ENCODE data around the gene COIL. TPM values are rescaled to one million over a fixed set of nuclear protein-coding genes. Genes with fewer than 3 reads are reported as not detected.
A peak's percentile ranks its signal among the peaks of the same experiment; 100 is the strongest.

The COIL gene
- total and polyA plus RNA-seq, 9 of the 15 experiments (the other 6 are each of a cell fraction or from before 2014, with no cell fraction given), result 23.9 to 41.3 (median 28.7) TPM

DNA sequence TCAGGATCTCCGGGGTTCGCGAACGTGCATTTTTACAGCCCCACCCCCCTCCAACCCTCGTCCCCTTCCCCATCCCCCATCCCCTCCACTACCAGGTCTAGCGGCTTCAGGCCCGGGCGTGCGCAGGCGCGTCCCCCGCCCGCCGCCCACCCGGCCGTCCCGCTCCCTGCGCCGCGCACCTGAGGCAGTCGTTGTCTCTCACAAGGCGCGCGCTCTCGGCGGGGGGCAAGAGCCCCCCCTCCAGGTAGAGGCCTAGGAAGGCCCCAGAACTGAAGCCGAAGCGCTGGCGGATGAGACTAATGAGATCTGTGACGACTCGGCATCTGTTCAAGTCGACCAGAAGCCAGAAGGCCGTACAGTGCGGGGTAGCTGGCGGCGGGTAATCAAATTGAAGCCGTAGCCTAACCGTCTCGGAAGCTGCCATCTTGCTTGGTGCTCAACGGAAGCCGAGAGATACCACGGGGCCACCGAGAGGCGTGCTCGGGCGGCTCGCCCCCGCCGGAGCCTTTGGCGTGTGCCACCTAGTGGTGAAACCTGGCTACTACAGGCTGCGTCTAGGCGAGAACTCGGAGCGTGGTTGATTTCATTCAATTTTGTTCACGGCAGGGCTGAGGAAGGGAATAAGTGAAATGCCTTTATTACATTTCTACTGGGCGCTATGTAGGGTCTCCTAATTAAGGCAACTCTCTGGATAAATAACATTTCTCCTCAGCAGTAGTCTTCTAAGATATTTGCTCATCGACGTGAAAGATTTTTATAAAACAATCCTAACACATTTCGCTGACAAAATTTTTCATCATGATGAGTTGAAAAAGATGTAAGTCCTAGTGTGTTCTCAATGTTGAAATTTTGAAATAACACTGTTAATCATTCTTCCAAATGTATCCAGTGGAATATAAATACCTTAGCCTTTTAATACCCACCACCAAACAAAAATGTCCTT is at the start of gene COIL (continued):
- no peak for TF ChIP-seq ZFP30 (CRISPR knock-in tag; IDR thresholded peaks at IDR 0.05; ENCODE audit: borderline replicate concordance)
- TF ChIP-seq, protein P1, sequence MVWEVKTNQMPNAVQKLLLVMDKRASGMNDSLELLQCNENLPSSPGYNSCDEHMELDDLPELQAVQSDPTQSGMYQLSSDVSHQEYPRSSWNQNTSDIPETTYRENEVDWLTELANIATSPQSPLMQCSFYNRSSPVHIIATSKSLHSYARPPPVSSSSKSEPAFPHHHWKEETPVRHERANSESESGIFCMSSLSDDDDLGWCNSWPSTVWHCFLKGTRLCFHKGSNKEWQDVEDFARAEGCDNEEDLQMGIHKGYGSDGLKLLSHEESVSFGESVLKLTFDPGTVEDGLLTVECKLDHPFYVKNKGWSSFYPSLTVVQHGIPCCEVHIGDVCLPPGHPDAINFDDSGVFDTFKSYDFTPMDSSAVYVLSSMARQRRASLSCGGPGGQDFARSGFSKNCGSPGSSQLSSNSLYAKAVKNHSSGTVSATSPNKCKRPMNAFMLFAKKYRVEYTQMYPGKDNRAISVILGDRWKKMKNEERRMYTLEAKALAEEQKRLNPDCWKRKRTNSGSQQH (CRISPR knock-in tag; IDR thresholded peaks at IDR 0.05), result no peak
- no peak for TF ChIP-seq ZNF143 (CRISPR knock-in tag; IDR thresholded peaks at IDR 0.05)
- TF ChIP-seq ZNF318 (IDR thresholded peaks at IDR 0.05; ENCODE audit: borderline replicate concordance in 1 of 2, low read depth in 1 of 2), result no peak
- TF ChIP-seq MTA2 (IDR thresholded peaks at IDR 0.05; ENCODE audit: low read depth), result no peak
- no peak for TF ChIP-seq OTX1 (CRISPR knock-in tag; IDR thresholded peaks at IDR 0.05)
- TF ChIP-seq HOXB6 (CRISPR knock-in tag; IDR thresholded peaks at IDR 0.05; ENCODE audit: borderline replicate concordance), result no peak
- peak; percentile 92 for TF ChIP-seq SIN3B (IDR thresholded peaks at IDR 0.05; ENCODE audit: low read depth)
- peak; percentile 81 for TF ChIP-seq CC2D1A (IDR thresholded peaks at IDR 0.05)
- TF ChIP-seq SETDB1 (IDR thresholded peaks at IDR 0.05; ENCODE audit: low read length), result no peak
- TF ChIP-seq MLX (CRISPR knock-in tag; conservative IDR thresholded peaks at IDR 0.05), result no peak
- no peak for TF ChIP-seq STAG1 (CRISPR knock-in tag; IDR thresholded peaks at IDR 0.05; ENCODE audit: borderline replicate concordance)
- TF ChIP-seq, protein P2, sequence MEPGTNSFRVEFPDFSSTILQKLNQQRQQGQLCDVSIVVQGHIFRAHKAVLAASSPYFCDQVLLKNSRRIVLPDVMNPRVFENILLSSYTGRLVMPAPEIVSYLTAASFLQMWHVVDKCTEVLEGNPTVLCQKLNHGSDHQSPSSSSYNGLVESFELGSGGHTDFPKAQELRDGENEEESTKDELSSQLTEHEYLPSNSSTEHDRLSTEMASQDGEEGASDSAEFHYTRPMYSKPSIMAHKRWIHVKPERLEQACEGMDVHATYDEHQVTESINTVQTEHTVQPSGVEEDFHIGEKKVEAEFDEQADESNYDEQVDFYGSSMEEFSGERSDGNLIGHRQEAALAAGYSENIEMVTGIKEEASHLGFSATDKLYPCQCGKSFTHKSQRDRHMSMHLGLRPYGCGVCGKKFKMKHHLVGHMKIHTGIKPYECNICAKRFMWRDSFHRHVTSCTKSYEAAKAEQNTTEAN (CRISPR knock-in tag; IDR thresholded peaks at IDR 0.05), result no peak
